HCEC 1CT (cell line): ENCODE data around the gene TTK.

ENCODE experiments used
- DNase-seq: peaks from one replicate; pipeline ENCODE4 v3.0.0-alpha.2; 2017

The TTK gene

GRCh38 chr6:80004173-80005072 lies at the start of gene TTK:
TTK (plus strand) TSS chr6:80004649; CDS start chr6:80005844, 1,195 bp downstream.
- DNase-seq = peak; percentile 96

DNA sequence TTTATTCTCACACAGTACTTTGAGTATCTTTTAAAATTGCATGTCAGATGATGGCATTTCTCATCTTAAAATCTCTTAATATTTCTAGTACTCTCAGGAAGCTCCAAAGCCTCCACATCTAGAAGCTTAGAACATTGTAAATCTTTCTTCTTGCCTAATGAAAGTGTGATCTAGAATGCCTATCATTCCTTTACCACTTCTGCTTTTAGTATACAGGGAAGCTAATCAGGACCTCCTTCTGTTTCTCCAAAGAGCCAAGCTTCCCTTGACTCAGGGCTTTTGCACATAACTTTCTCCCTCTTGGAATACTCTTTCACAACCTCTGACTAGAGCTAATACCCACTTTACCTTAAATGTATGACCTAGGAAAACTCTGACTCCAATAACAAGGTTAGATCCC lies 49.6 kb upstream of the TTK start:
- DNase-seq = no peak

DNA sequence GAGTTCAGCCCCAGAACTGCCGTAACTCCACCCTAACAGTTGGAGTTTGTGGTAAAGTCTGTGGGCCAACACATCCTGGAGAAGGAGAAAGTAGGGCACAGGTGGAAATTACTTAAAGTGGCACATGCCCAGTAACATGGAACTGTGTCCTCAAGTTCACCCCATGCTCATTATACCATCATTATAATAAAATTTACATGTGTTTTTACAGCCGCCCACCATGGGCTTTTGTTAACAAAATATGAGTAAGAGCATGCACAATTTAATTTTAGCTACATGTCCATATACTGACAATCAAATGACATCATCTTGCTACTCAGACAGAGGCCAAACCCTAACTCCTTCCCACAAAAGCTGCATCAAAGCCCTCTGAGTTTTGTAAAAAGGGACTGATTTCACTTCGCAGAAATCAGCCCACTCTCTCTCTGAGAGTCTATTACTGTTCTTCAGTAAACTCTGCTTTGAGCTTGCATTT lies 39.8 kb upstream of the TTK start:
- no peak for DNase-seq

DNA sequence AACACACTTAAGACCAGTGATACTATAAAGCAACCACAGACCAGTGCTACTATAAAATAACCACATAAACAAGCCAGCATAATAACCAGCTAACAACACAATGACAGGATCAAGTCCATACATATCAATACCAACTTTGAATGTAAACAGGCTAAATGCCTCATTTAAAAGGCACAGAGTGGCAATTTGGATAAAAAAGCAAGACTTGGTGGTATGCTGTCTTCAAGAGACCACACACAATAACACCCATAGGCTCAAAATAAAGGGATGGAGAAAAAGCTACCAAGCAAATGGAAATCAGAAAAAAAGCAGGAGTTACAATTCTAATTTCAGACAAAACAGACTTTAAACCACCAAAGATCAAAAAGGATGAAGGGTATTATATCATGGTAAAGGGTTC lies 37.3 kb upstream of the TTK start:
- no peak for DNase-seq

- DNase-seq = no peak
Measured at GRCh38 chr6:79969784-79970183, 34.7 kb upstream of the TTK start.

DNA sequence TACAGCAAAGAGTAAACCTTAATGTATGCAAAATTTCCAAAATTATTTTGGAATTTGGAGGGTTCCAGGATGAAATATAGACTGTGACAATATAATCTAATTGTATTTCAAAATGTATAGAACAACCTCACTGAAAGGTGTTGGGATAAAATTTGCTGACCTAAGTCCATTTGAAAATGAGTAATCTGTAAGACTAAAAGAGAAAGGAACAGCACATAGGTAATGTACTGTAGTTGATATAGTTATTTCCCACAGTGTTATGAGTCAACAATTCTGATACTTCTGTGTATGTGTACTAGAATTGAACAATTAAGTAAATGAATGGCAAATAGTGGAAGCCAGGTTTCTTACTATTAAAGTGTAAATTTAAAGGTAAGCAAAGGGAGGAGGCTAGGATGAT lies 33.3 kb upstream of the TTK start:
- DNase-seq = no peak

GRCh38 chr6:79981652-79982051 lies 22.8 kb upstream of the TTK start:
- DNase-seq = no peak

- DNase-seq = no peak
Measured at GRCh38 chr6:79984261-79984660, 20.2 kb upstream of the TTK start.

DNA sequence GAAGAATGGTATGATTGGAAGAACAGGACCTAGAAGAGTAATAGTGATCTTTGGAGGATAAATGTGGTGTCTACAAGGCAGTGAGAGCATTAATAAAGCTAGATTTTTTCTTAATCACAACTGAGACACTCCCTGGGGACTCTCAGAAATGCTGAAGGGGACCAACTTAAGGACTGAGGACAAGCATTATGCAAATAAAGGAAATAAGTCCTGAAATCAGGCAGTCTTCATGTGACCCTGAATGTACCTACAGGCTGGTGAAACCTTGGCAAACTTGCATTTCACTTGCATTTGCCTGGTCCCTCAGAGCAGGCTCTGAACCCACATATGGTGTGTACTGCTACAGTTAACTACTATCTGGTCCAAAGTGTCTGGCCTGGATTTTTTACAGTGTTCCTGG lies 19.3 kb upstream of the TTK start:
- DNase-seq = no peak

DNA sequence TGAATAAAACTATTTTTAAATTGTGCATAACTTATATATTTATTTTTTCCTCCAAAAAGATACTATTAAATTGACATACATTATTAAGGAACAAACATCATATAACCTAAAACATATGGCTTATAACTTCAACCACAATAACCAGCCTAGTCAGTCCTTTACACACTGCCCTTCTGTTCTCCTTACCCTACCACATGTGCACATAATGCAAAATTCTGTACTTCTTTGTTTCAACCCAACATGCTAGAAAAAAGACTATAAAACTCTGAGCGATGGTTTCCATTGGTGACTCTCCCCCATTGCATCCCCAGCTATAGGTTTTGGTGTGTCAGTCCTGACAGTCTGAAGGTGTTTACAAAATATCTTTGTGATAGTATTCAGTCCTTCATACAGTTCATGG lies 14.8 kb upstream of the TTK start:
- DNase-seq = no peak

DNA sequence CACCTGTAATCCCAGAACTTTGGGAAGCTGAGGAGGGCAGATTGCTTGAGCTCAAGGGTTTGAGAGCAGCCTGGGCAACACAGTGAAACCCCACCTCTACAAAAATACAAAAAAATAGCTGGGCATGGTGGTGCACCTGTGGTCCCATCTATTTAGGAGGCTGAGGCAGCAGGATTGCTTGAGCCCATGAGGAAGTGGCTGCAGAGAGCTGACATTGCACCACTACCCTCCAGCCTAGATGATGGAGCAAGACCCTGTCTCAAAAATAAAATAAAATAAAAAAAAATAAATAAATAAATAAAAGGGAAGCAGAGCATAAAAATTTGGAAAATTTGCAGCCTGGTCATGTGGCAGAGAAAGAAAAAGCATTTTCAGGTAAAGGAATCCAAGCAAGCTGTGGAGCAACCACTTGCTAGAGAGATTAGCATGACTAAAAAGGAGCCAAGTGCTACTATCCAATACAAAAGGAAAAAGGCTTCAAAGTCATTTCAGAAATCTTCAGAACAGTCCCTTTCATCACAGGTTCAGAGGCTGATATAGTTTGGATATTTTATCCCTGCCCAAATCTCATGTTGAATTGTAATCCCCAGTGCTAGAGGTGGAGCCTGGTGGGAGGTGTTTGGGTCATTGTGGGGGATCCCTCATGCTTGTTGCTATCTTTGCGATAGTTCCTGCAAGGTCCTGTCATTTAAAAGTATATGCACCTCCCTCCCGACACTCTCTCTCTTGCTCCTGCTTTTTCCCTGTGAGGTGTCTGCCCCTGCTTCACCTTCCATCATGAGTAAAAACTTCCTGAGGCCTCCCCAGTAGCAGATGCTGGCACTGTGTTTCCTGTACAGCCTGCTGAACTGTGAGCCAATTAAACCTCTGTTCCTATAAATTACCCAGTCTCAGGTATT lies 11.2 kb upstream of the TTK start:
- no peak for DNase-seq

GRCh38 chr6:79993911-79994309 lies 10.5 kb upstream of the TTK start:
- DNase-seq = no peak

- no peak for DNase-seq
Measured at GRCh38 chr6:79997728-79998127, 6.7 kb upstream of the TTK start.

- no peak for DNase-seq
Measured at GRCh38 chr6:80001337-80001736, 3.1 kb upstream of the TTK start.

GRCh38 chr6:80003826-80004172 lies 650 bp upstream of the TTK start:
- DNase-seq = no peak

GRCh38 chr6:80005406-80005805 lies 957 bp downstream of the TTK start:
- DNase-seq = no peak

GRCh38 chr6:80006541-80006940 lies 2.1 kb downstream of the TTK start:
- no peak for DNase-seq

DNA sequence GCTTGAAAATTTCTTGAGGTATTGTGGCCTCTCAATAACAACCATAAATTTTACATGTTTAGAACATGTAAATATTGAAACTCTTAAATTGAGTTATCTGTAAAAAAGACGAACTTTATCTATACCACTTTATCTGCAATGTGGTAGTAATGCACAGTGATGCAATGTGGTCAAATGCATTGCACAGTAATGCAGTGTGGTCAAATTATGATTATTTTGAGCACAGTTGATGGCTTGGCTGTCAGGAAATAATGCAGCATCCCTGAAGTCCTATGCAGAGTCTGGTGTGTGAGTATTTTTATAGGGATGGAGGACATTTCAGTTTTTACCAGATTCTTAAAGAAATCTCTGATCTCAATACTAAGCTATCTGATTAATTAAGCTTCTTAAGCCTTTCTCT lies 5.1 kb downstream of the TTK start:
- no peak for DNase-seq

DNA sequence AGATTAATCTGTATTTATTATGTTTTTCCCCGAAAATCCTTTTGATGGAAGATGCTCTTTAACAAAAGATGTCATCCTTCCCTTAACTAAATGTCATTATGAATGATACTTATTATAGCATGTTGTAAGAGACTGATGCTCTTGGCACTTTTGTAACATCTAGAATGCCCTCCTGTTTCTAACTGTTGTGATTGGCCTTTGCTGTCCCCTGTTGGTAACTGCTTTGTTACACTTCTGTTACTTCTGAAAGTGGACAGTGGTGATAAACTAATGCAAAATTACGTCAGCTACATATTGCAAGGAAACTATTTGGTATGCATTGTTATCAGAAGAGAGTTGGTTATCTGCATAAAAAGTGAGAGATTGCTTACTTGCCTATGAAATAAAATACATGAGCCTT lies 5.8 kb downstream of the TTK start:
- no peak for DNase-seq

DNA sequence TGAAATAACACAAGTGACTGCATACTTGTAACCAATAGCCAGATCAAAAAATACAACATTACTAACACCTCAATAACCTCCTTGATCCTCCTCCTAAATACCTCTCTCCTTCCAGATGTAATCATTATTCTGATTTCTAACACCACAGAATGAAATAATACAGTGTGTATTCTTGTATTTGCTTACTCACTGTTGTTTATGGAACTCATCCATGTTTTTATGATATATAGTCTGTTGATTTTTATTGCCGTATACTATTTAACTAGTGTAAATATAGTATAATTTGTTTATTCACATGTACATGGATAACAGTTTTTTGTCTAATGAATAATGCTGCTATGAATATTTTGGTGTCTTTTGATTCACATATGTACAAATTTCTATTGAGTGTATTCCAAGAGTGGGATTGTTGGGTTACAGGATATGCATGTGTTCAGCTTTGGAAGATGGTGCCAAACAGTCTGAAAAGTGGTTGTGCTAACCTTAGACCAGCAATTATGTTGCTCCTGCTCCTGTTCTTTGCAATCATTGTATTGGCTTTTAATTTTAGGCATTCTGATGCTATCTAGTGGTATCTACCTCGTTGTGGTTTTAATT lies 11.5 kb downstream of the TTK start:
- no peak for DNase-seq

DNA sequence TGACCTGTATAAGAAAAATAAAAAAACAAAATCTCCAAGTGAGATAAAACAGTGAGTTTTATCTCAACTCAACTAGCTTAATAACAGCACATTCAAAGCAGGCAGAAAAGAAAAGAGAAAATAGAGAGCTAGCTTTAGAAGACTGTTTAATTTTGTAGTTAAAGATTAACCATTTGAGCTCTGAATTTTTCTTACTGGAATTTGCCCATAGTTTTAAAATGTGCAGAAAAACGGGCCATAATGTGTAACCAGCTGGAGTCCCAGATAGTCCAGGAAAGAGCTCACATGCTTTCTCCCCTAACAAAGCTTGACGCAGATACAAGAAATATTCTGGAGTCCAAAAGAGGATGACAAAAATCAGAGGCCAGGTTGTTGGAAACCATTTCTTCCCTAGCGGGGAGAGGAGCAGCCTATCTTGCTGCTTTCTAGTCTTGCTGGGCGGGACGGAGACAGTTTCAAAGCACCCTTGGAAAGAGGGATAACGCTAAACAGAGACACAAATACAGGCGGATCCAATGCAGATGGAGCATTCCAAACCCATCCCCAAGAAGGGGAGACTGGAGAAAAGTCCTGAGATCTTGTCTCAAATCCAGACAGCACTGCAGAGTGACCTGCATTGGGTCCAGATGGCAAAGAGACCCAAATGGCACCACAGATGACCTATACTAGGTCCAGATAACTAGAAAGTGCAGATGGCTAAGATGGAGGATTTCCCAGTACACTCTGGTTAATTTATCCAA lies 16.1 kb downstream of the TTK start:
- no peak for DNase-seq

GRCh38 chr6:80021131-80021530 lies 16.7 kb downstream of the TTK start:
- DNase-seq = no peak

DNA sequence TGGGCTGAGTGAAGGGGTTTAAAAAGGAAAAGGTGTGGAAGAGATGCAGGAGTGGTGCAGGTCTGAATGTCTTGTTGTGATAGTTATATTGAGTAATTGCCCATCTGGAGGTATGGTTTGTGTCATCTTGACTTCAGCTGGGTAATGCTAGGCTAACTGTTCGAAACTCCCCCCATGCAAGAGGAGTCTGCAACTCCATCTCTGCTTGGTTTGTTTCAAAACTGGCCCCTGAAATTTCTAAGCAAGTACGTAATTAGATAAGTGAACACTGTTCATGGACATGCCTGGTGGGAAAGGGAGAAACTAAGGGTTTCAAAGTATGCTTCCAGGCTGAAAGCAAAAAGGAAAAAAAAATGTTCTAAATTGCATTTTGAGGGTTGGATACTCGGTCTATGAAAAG lies 17.1 kb downstream of the TTK start:
- DNase-seq = no peak
